Astrocyte of the spinal cord (primary cell): ENCODE results near the gene ALG6.
"Not testable (repeated sequence)": the region's sequence is repeated elsewhere in the genome, so short reads cannot be mapped to it uniquely, and the experiment has no call there.

Experiments used
- DNase-seq: peaks from one replicate; pipeline ENCODE4 v3.0.0; 2011; ENCODE audit warnings: low read depth, low spot score
- H3K4me3 ChIP-seq: 2 replicates; pipeline ENCODE4 v1.5.1; 2011; ENCODE audit warnings: low read depth, mild to moderate bottlenecking, low read length, moderate library complexity
- in situ Hi-C: cut with HindIII; loops from 2 replicates; pipeline ENCODE4 v1.10.0; 2017; ENCODE audit warnings: low sequenced_read_pairs
- TF ChIP-seq, protein P1 (sequence below): IDR thresholded peaks from 2 replicates; pipeline ENCODE4 v1.5.1; 2012; ENCODE audit warnings: low read depth, mild to moderate bottlenecking, low read length, inconsistent platforms

Gene ALG6

DNA sequence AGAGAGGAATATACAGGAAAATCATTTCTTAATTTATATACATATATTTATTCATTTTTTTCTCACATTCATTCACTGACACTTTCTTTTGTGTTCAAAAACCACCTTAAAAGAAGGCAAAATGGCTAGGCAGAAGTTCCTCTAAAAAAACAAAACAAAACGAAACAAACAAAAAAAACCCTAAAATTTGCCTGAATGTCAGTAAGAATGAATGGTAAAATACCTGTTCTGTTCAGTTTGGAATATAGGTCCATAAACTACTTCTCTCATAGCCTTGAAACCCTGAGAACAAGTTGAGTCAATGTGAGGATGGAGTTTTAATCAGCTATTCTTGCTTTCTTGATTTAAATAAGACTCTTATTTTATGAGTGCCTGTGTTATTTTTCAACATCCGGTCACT is 14.7 kb upstream of the ALG6 start:
- no peak overlapping the region for H3K4me3 ChIP-seq
- no peak for DNase-seq
- TF ChIP-seq, protein P1, sequence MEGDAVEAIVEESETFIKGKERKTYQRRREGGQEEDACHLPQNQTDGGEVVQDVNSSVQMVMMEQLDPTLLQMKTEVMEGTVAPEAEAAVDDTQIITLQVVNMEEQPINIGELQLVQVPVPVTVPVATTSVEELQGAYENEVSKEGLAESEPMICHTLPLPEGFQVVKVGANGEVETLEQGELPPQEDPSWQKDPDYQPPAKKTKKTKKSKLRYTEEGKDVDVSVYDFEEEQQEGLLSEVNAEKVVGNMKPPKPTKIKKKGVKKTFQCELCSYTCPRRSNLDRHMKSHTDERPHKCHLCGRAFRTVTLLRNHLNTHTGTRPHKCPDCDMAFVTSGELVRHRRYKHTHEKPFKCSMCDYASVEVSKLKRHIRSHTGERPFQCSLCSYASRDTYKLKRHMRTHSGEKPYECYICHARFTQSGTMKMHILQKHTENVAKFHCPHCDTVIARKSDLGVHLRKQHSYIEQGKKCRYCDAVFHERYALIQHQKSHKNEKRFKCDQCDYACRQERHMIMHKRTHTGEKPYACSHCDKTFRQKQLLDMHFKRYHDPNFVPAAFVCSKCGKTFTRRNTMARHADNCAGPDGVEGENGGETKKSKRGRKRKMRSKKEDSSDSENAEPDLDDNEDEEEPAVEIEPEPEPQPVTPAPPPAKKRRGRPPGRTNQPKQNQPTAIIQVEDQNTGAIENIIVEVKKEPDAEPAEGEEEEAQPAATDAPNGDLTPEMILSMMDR, result no peak
- in situ Hi-C loops, result no loop called here

DNA sequence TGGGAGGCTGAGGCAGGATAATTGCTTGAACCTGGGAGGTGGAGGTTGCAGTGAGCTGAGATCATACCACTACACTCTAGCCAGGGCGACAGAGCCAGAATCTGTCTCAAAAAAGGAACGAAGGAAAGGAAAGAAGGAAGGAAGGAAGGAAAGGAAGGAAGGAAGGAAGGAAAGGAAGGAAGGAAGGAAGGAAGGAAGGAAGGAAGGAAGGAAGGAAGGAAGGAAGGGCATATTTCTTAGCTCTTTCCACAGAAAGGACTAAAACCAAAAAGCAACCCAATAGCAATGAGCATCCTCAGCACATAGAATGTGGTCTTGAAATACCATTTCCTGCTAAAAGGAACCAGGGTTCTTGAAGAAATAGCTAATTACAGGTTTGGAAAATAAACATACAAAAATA is 11.2 kb upstream of the ALG6 start:
- DNase-seq, H3K4me3 ChIP-seq, in situ Hi-C loops: not testable (repeated sequence)

DNA sequence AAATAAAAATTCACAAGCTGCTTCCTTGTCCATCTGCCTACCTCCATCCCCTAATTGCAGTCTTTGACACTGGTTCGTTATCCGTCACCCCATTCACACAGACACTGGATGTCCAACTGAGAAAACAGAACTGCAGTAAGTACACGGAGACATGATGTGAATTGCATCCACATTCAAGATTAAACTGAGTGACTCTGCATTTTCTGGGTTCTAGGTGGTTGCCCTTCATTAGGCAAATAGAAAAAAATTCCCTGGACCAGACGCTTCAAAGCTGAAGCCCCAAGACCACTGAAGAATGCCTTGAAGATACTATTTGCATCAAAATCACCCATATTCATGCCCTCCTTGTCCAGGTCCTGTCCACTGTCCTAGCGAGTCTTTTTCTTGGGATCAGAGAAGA is 7.9 kb upstream of the ALG6 start:
- no peak for DNase-seq
- no peak overlapping the region for H3K4me3 ChIP-seq
- TF ChIP-seq, protein P1, result no peak
- in situ Hi-C loops, result no loop called here

DNA sequence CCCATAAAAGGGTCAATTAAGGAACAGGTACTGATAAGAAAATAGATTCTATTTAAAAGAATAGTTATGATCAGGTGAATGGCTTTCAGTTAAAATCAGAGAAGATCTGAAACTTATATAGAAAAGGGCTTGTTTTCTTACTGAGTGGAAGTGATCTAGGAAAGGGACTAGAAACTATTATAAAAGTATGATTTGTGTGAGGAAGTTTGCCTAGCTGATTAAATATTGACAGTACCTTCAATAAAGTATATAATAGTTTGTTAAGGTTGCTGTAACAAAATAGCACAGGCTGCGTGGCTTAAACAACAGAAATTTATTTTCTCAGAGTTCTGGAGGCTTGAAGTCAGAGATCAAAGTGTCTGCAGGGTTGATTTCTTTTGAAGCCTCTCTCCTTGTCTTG is 5.4 kb upstream of the ALG6 start:
- no peak overlapping the region for H3K4me3 ChIP-seq
- DNase-seq, result no peak
- TF ChIP-seq, protein P1, result no peak
- in situ Hi-C loops, result no loop called here

DNA sequence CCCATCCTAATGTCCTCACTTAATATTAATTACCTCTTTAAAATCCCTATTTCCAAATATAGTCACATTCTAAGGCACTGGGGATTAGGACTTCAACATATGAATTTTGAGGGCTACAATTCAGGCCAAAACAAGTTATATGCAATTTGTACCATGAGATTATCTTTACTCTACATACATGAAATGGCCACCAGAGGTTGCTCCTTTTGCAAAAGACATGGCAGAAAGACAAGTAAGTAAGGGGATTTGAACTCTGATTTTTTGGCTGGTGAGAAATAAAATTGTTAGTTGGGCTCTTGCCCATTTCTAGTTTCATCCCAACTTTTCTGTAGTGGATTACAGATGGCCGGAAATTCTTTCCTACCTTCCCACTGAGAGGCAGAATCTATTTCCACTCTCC is 4.8 kb upstream of the ALG6 start:
- TF ChIP-seq, protein P1, result no peak
- no peak overlapping the region for H3K4me3 ChIP-seq
- in situ Hi-C loops, result no loop called here
- no peak for DNase-seq

DNA sequence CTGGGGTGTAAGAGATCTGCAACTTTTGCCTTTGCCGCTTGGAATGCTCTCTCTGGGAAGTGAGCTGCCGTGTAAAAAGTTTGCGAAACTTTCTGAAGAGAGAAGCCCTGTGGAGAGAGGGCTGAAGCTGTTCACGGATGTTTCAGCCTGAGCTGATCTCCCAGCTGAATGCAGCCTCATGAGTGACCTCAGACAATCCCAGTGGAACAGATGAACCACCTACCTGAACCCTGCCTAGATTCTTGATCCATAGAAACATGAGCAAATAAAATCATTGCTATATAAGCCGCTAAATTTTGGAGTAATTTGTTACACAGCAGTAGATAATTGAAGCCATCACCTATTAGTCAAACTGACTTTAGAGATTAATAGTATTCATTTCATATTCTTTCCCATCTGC is 4.4 kb upstream of the ALG6 start:
- TF ChIP-seq, protein P1, result no peak
- DNase-seq, result no peak
- no peak overlapping the region for H3K4me3 ChIP-seq
- in situ Hi-C loops, result no loop called here

DNA sequence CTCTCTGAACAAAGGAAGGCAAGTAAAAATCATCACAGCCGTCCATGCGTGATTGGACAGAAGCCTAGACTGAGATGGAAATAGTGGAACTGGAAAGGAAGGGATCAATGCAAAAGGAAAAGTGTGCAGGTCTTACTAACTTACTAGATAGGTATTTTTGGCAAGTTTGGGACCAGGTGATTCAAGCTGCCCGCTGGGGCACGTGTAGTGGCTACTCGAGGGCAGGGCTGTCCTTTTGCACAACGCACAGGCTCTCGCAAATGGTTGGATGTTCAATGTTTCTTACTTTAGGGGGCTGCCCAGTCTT is 566 bp upstream of the ALG6 start:
- in situ Hi-C loops, result no loop called here
- peak overlapping the region; percentile 92 for H3K4me3 ChIP-seq
- TF ChIP-seq, protein P1, result no peak
- no peak for DNase-seq
